Panc1 (cell line): ENCODE data around the gene PPP4R1. TPM values are rescaled to one million over a fixed set of nuclear protein-coding genes. Genes with fewer than 3 reads are reported as not detected.

Source experiments
- ATAC-seq: fragments of 200-7000 bp; cut with Tn5 transposase; 2 replicates; pipeline ENCODE4 v1.9.1; 2020; ENCODE audit warnings: mild to moderate bottlenecking, moderate library complexity
- BruUV-seq: library from RNA; stranded (reverse); fragments of 400-500 nt; replicated peaks from 2 replicates; lab custom pipeline; 2021; lab: Mats Ljungman, UMichigan
- CTCF ChIA-PET: fragments of 300-600 bp; sonication (Branson Sonifier 250); formaldehyde crosslinking; loops from one replicate; lab custom pipeline; 2022; ENCODE audit warnings: antibody characterized with exemption; lab: Charles Lee
- POLR2A ChIA-PET: fragments of 300-600 bp; sonication (Branson Sonifier 250); formaldehyde crosslinking; loops from one replicate; lab custom pipeline; 2022; ENCODE audit warnings: antibody characterized with exemption; lab: Charles Lee
- DNase-seq: peaks from one replicate; pipeline ENCODE4 v3.0.0-alpha.2; 2010; ENCODE audit warnings: low read depth, low spot score
- H3K27ac ChIP-seq: 2 replicates; pipeline ENCODE4 v1.5.1; 2011; ENCODE audit warnings: mild to moderate bottlenecking, low read length, inconsistent platforms
- H3K27me3 ChIP-seq: fragments of 200-500 bp; sonication (Bioruptor generic); 2 replicates; pipeline ENCODE4 v1.6.0; 2014; ENCODE audit warnings: low read length, inconsistent platforms; ENCODE audit not compliant: control insufficient read depth, insufficient read depth
- H3K36me3 ChIP-seq: fragments of 200-500 bp; sonication (Bioruptor generic); 2 replicates; pipeline ENCODE4 v1.5.1; 2014; ENCODE audit warnings: inconsistent platforms, mild to moderate bottlenecking, low read length, moderate library complexity; ENCODE audit not compliant: control insufficient read depth, insufficient read depth
- H3K4me1 ChIP-seq: 2 replicates; pipeline ENCODE4 v1.5.1; 2011; ENCODE audit warnings: inconsistent platforms, mild to moderate bottlenecking, low read length, moderate library complexity; ENCODE audit not compliant: control insufficient read depth, insufficient read depth
- H3K4me3 ChIP-seq, 2 experiments: 2 replicates each; pipeline ENCODE4 v1.5.1; 2011 to 2012; ENCODE audit warnings: low read depth in 2 of 2, low read length in 2 of 2, mild to moderate bottlenecking in 2 of 2, inconsistent platforms in 1 of 2, moderate library complexity in 1 of 2
- H3K9me3 ChIP-seq: fragments of 200-500 bp; sonication (Bioruptor generic); 2 replicates; pipeline ENCODE4 v1.5.1; 2014; ENCODE audit warnings: low read depth, mild to moderate bottlenecking, inconsistent platforms, low read length, moderate library complexity; ENCODE audit not compliant: control insufficient read depth, insufficient read depth
- CTCF ChIP-seq: fragments of 450-650 bp; IDR thresholded peaks from 2 replicates; pipeline ENCODE4 v1.5.1; 2017; ENCODE audit warnings: mild to moderate bottlenecking
- POLR2AphosphoS5 ChIP-seq: IDR thresholded peaks from 2 replicates; pipeline ENCODE4 v1.6.1; 2012; ENCODE audit warnings: mild to moderate bottlenecking, low read depth, low read length, moderate library complexity
- REST ChIP-seq, 2 experiments: IDR thresholded peaks; 2 replicates each; pipeline ENCODE4 v1.6.1; 2011 to 2012; ENCODE audit warnings: low read depth in 2 of 2, control low read depth in 1 of 2, low read length in 1 of 2, mild to moderate bottlenecking in 1 of 2, moderate library complexity in 1 of 2; ENCODE audit not compliant: insufficient read depth in 1 of 2
- SIN3A ChIP-seq: IDR thresholded peaks from 2 replicates; pipeline ENCODE4 v1.6.1; 2012; ENCODE audit warnings: low read depth, mild to moderate bottlenecking, low read length, moderate library complexity, borderline replicate concordance; ENCODE audit not compliant: insufficient read depth
- TCF7L2 ChIP-seq: IDR thresholded peaks from 2 replicates; pipeline ENCODE4 v1.6.1; 2011; ENCODE audit warnings: mild to moderate bottlenecking, low read depth, low read length, inconsistent platforms
- in situ Hi-C: cut with HindIII; loops from 2 replicates; pipeline ENCODE4 v1.10.0; 2016; ENCODE audit warnings: low sequenced_read_pairs, low pct_unique_long_range_greater_than_20kb
- intact Hi-C: fragments of 100-400 bp; cut with micrococcal nuclease; formaldehyde crosslinking; loops from one replicate; pipeline ENCODE4 v1.10.0; 2022; ENCODE audit not compliant: unreplicated experiment
- total RNA-seq: library from RNA; stranded (reverse); gene quantifications from one replicate; pipeline ENCODE4 v1.2.1, GENCODE V29; 2021; ENCODE audit not compliant: unreplicated experiment

The PPP4R1 gene
- total RNA-seq, 1 experiment from 2014 or later = 80.6 TPM

GRCh38 chr18:9539283-9539682 is 75.1 kb downstream of the PPP4R1 start:
- CTCF ChIA-PET = no interaction called here
- in situ Hi-C loops (no loop called here), intact Hi-C loops (no loop called here)
- TF ChIP-seq SIN3A (no peak), REST (IDR thresholded peaks at IDR 0.05; ENCODE audit: insufficient read depth in 1 of 2, low read depth in 2 of 2, low read length in 1 of 2) (no peak), POLR2AphosphoS5 (no peak), TCF7L2 (no peak), CTCF (no peak)
- DNase-seq = no peak
- POLR2A ChIA-PET = no interaction called here
- Histone ChIP-seq H3K4me3 (no peak overlapping the region), H3K27me3 (no peaks in the 10 kb centered on the region), H3K27ac (no peak overlapping the region), H3K36me3 (peaks cover 3% of the 10 kb centered on the region; the same call in 1 of the 2 replicates), H3K9me3 (no peaks in the 10 kb centered on the region), H3K4me1 (no peaks in the 10 kb centered on the region)
- no peak; the same call in 1 of the 2 replicates for ATAC-seq
- no TSS peak for BruUV-seq

- Histone ChIP-seq H3K27ac (no peak overlapping the region), H3K27me3 (no peaks in the 10 kb centered on the region), H3K4me1 (no peaks in the 10 kb centered on the region), H3K36me3 (peaks cover 3% of the 10 kb centered on the region; the same call in 1 of the 2 replicates), H3K4me3 (no peak overlapping the region), H3K9me3 (no peaks in the 10 kb centered on the region)
- POLR2A ChIA-PET = no interaction called here
- TF ChIP-seq SIN3A (no peak), TCF7L2 (no peak), POLR2AphosphoS5 (no peak), REST (IDR thresholded peaks at IDR 0.05; ENCODE audit: insufficient read depth in 1 of 2, low read depth in 2 of 2, low read length in 1 of 2) (no peak), CTCF (no peak)
- BruUV-seq = no TSS peak
- DNase-seq (no peak), ATAC-seq (no peak)
- CTCF ChIA-PET = no interaction called here
- in situ Hi-C loops = no loop called here
- intact Hi-C loops = no loop called here
Observed at GRCh38 chr18:9537677-9538076, 76.7 kb downstream of the PPP4R1 start.
